GM12878 (cell line): ENCODE results near the gene MYO3B. TPM values are rescaled to one million over a fixed set of nuclear protein-coding genes. Genes with fewer than 3 reads are reported as not detected.

Source experiments
- ATAC-seq: fragments of 200-7000 bp; cut with Tn5 transposase; 3 replicates; pipeline ENCODE4 v1.9.1; 2020; ENCODE audit warnings: mild to moderate bottlenecking, moderate library complexity
- BruUV-seq: library from RNA; stranded (reverse); fragments of 400-500 nt; replicated peaks from 2 replicates; lab custom pipeline; 2021; lab: Mats Ljungman, UMichigan
- CTCF ChIA-PET: fragments of 300-600 bp; sonication (Branson Sonifier 250); formaldehyde crosslinking; extraction: SDS; loops from one replicate; lab custom pipeline; 2021; ENCODE audit warnings: inconsistent platforms; lab: Yijun Ruan, JAX
- POLR2A ChIA-PET: fragments of 350-600 bp; formaldehyde crosslinking; extraction: SDS; loops from one replicate; lab custom pipeline; 2021; ENCODE audit warnings: inconsistent platforms; lab: Charles Lee
- RAD21 ChIA-PET: fragments of 300-600 bp; sonication (Branson Sonifier 250); formaldehyde crosslinking; loops from one replicate; lab custom pipeline; 2023; ENCODE audit warnings: antibody characterized with exemption; ENCODE audit not compliant: unreplicated experiment; lab: Charles Lee
- SMC1A ChIA-PET: fragments of 300-600 bp; sonication (Branson Sonifier 250); formaldehyde crosslinking; loops from one replicate; lab custom pipeline; 2023; ENCODE audit not compliant: unreplicated experiment, uncharacterized antibody; lab: Charles Lee
- DNase-seq: peaks from one replicate; pipeline ENCODE4 v3.0.0-alpha.2; 2011; ENCODE audit warnings: low read depth, low spot score
- FAIRE-seq: peaks from 3 replicates; lab custom pipeline; 2011; peaks lifted over from hg19 to GRCh38; lab: Jason Lieb, UNC
- H2AFZ ChIP-seq: 2 replicates; pipeline ENCODE4 v1.6.0; 2011; ENCODE audit warnings: low read depth, low read length, control low read depth; ENCODE audit not compliant: control insufficient read depth
- H3K27ac ChIP-seq: 2 replicates; pipeline ENCODE4 v1.5.1; 2011; ENCODE audit warnings: control low read depth; ENCODE audit not compliant: control insufficient read depth, insufficient read depth
- H3K27me3 ChIP-seq, 2 experiments: replicated peaks in 1 of 2; 2 replicates each; pipeline versions ENCODE4 v1.6.0 to v1.6.1; 2011; ENCODE audit warnings: low read length in 1 of 2; ENCODE audit not compliant: control insufficient read depth in 2 of 2, insufficient read depth in 2 of 2
- H3K36me3 ChIP-seq, 2 experiments: 2 replicates each; pipeline ENCODE4 v1.5.1; 2011; ENCODE audit warnings: low read length in 1 of 2; ENCODE audit not compliant: control insufficient read depth in 2 of 2, insufficient read depth in 2 of 2
- H3K4me1 ChIP-seq: 2 replicates; pipeline ENCODE4 v1.6.1; 2011; ENCODE audit warnings: mild to moderate bottlenecking, low read length, moderate library complexity, mixed read lengths; ENCODE audit not compliant: control insufficient read depth, insufficient read depth
- H3K4me2 ChIP-seq: 2 replicates; pipeline ENCODE4 v1.6.0; 2011; ENCODE audit warnings: control low read depth; ENCODE audit not compliant: control insufficient read depth, insufficient read depth
- H3K4me3 ChIP-seq: fragments of 200-600 bp; sonication (generic); 2 replicates; pipeline ENCODE4 v1.5.1; 2016
- H3K79me2 ChIP-seq: 2 replicates; pipeline ENCODE4 v1.6.0; 2011; ENCODE audit warnings: low read length; ENCODE audit not compliant: control insufficient read depth, insufficient read depth
- H3K9ac ChIP-seq: 2 replicates; pipeline ENCODE4 v1.8.0; 2011; ENCODE audit warnings: low read length, control low read depth, mixed read lengths; ENCODE audit not compliant: control insufficient read depth, insufficient read depth
- H3K9me3 ChIP-seq: replicated peaks from 3 replicates; pipeline ENCODE4 v1.5.1; 2011; ENCODE audit warnings: mild to moderate bottlenecking, low read length; ENCODE audit not compliant: control insufficient read depth, insufficient read depth
- H4K20me1 ChIP-seq: 2 replicates; pipeline ENCODE4 v1.6.0; 2011; ENCODE audit not compliant: control insufficient read depth, insufficient read depth
- CBX3 ChIP-seq: fragments of 200-600 bp; sonication (generic); IDR thresholded peaks from 2 replicates; pipeline ENCODE4 v1.6.1; 2016; ENCODE audit warnings: low read depth, borderline replicate concordance
- FOS ChIP-seq: IDR thresholded peaks from 3 replicates; pipeline ENCODE4 v1.6.1; 2011; ENCODE audit warnings: borderline replicate concordance; ENCODE audit not compliant: insufficient read length; ENCODE audit errors: extremely low read depth
- IRF3 ChIP-seq: fragments of 450-650 bp; IDR thresholded peaks from 2 replicates; pipeline ENCODE4 v1.6.1; 2014; ENCODE audit warnings: mild to moderate bottlenecking
- JUNB ChIP-seq: IDR thresholded peaks from 2 replicates; pipeline ENCODE4 v1.6.1; 2016; ENCODE audit warnings: antibody characterized with exemption, mild to moderate bottlenecking
- MXI1 ChIP-seq: fragments of 150-350 bp; IDR thresholded peaks from 2 replicates; pipeline ENCODE4 v1.6.1; 2011; ENCODE audit warnings: low read depth, mild to moderate bottlenecking, inconsistent platforms, low read length, improper control_type of control experiment
- PBX3 ChIP-seq: IDR thresholded peaks from 2 replicates; pipeline ENCODE4 v1.6.1; 2011; ENCODE audit warnings: mild to moderate bottlenecking, low read depth, low read length, moderate library complexity; ENCODE audit not compliant: insufficient replicate concordance
- RAD21 ChIP-seq: IDR thresholded peaks from 2 replicates; pipeline ENCODE4 v1.6.1; 2011; ENCODE audit warnings: mild to moderate bottlenecking, low read depth, low read length, moderate library complexity; ENCODE audit not compliant: insufficient read depth
- RAD51 ChIP-seq: fragments of 450-650 bp; IDR thresholded peaks from 2 replicates; pipeline ENCODE4 v1.6.1; 2016; ENCODE audit warnings: moderate library complexity, mild to moderate bottlenecking, inconsistent platforms
- RELA ChIP-seq: fragments of 450-650 bp; IDR thresholded peaks from 2 replicates; pipeline ENCODE4 v1.8.0; 2014; ENCODE audit warnings: borderline replicate concordance; ENCODE audit not compliant: partially characterized antibody
- RELB ChIP-seq: fragments of 450-650 bp; IDR thresholded peaks from 2 replicates; pipeline ENCODE4 v1.6.1; 2017; ENCODE audit warnings: low read depth, mild to moderate bottlenecking, moderate library complexity
- SREBF2 ChIP-seq: IDR thresholded peaks from 2 replicates; pipeline ENCODE4 v1.6.1; 2012; ENCODE audit warnings: mild to moderate bottlenecking, low read length
- SRF ChIP-seq, 2 experiments: IDR thresholded peaks; 2 replicates each; pipeline ENCODE4 v1.6.1; 2011; ENCODE audit warnings: low read depth in 2 of 2, low read length in 2 of 2, mild to moderate bottlenecking in 1 of 2, moderate library complexity in 1 of 2
- TARDBP ChIP-seq: IDR thresholded peaks from 2 replicates; pipeline ENCODE4 v1.6.1; 2016; ENCODE audit warnings: borderline replicate concordance
- WGBS: methylation state at CpG from one replicate; pipeline ENCODE4 v1.1.6; 2016; ENCODE audit warnings: low lambda C conversion rate; ENCODE audit not compliant: insufficient replicate concordance, insufficient coverage; ENCODE audit errors: missing lambda C conversion rate; 5-methylcytosine and 5-hydroxymethylcytosine counted together
- in situ Hi-C: fragments of 300-500 bp; cut with MboI; formaldehyde crosslinking; loops from 9 replicates; pipeline ENCODE4 v1.14.3; 2018; ENCODE audit warnings: mixed read lengths
- intact Hi-C: fragments of 100-400 bp; cut with micrococcal nuclease; formaldehyde crosslinking; loops from one replicate; pipeline ENCODE4 v1.14.2; 2022; ENCODE audit not compliant: unreplicated experiment
- polyA plus RNA-seq, 11 experiments: library from polyadenylated mRNA; depleted of rRNA in 4 of 11; unstranded in 6 of 11; stranded (reverse) in 5 of 11; fragments of >200 nt; fragmentation: Nextera tagmentation in 4 of 11; fragmentation: Illumina TruSeq in 1 of 11; extraction: Ambion mirVana in 4 of 11; extraction: Trizol in 1 of 11; gene quantifications; 1 replicate in 1 of 11; 2 replicates in 10 of 11; pipeline versions ENCODE4 v1.2.1 to v1.2.3, GENCODE V29; 2011 to 2016; ENCODE audit warnings: inconsistent platforms in 2 of 11, missing spikeins in 2 of 11, low read depth in 1 of 11
- total RNA-seq, 4 experiments: library from RNA; depleted of rRNA in 3 of 4; stranded (reverse); fragments of >200 nt in 3 of 4; fragmentation: Illumina TruSeq in 1 of 4; extraction: Trizol in 1 of 4; gene quantifications; 2 replicates each; pipeline versions ENCODE4 v1.2.1 to v1.2.3, GENCODE V29; 2013 to 2021

Gene MYO3B
- total and polyA plus RNA-seq, 10 of the 15 experiments (the other 5 are each of a cell fraction or from before 2014, with no cell fraction given): 1.1 to 7.1 (median 2.1) TPM

- TF ChIP-seq CBX3 (no peak), FOS (no peak), RAD51 (no peak), MXI1 (no peak), PBX3 (no peak), TARDBP (no peak), RELB (no peak), SREBF2 (no peak)
Observed at GRCh38 chr2:170391018-170391417, 213.1 kb downstream of the MYO3B start (continued).

- no peaks in the 10 kb centered on the region for H3K36me3 ChIP-seq
- POLR2A ChIA-PET: no interaction called here
- CTCF ChIA-PET: interaction anchor here (0.8 to 5.3 kb wide), 5 partner anchors 10 to 421 kb away, joined by 3 to 21 read pairs (median 4); no protein-coding TSS in a partner anchor
- intact Hi-C loops (no loop called here), in situ Hi-C loops (no loop called here)
- no TSS peak for BruUV-seq
- SMC1A ChIA-PET: interaction anchor here (1.2 to 2.4 kb wide), 5 partner anchors 9 to 421 kb away, joined by 3 to 8 read pairs (median 4); no protein-coding TSS in a partner anchor
- no peaks in the 10 kb centered on the region for H3K9me3 ChIP-seq
- RAD21 ChIA-PET: interaction anchor here (0.9 to 1.8 kb wide), 2 partner anchors 68 to 425 kb away, joined by 3 to 5 read pairs; partner anchors contain the start of gene GAD1
- no peak overlapping the region for H3K9ac ChIP-seq
- H3K27me3 ChIP-seq: no peaks in the 10 kb centered on the region
- no peaks in the 10 kb centered on the region for H4K20me1 ChIP-seq
- H3K79me2 ChIP-seq: no peaks in the 10 kb centered on the region
- no peak overlapping the region for H3K4me2 ChIP-seq
- no peak overlapping the region for H3K4me3 ChIP-seq
- no peaks in the 10 kb centered on the region; the same call in 1 of the 2 replicates for H3K4me1 ChIP-seq
- no peak overlapping the region for H3K27ac ChIP-seq
- no peak for ATAC-seq
- TF ChIP-seq IRF3: no peak
- TF ChIP-seq SRF (IDR thresholded peaks at IDR 0.05; ENCODE audit: low read depth in 2 of 2, low read length in 2 of 2): no peak
- TF ChIP-seq JUNB: no peak
- TF ChIP-seq RAD21: no peak
- TF ChIP-seq RELA: no peak
- DNase-seq: no peak
- H2AFZ ChIP-seq: no peak overlapping the region
- no peak for FAIRE-seq
- 45% methylated on average over 4 of the region's 5 CpGs for WGBS
Observed at GRCh38 chr2:170391697-170392096, 213.8 kb downstream of the MYO3B start.
